Parathyroid adenoma (tissue), 2 donors: ENCODE results near the gene PRSS56.

Experiments used
- H2AFZ ChIP-seq: fragments of 300-600 bp; sonication (generic); one replicate; pipeline ENCODE4 v1.7.0; 2017; ENCODE audit warnings: antibody characterized with exemption, mild to moderate bottlenecking
- H3K27ac ChIP-seq: fragments of 300-600 bp; sonication (generic); one replicate; pipeline ENCODE4 v1.7.0; 2017
- H3K27me3 ChIP-seq: fragments of 300-600 bp; sonication (generic); one replicate; pipeline ENCODE4 v1.7.0; 2017; ENCODE audit warnings: low read length; ENCODE audit not compliant: control insufficient read depth, insufficient read depth
- H3K36me3 ChIP-seq: fragments of 300-600 bp; sonication (generic); one replicate; pipeline ENCODE4 v1.7.0; 2017; ENCODE audit warnings: low read length; ENCODE audit not compliant: control insufficient read depth, insufficient read depth
- H3K4me1 ChIP-seq: fragments of 300-600 bp; sonication (generic); one replicate; pipeline ENCODE4 v1.7.0; 2017; ENCODE audit warnings: control low read depth
- H3K4me2 ChIP-seq: fragments of 300-600 bp; sonication (generic); one replicate; pipeline ENCODE4 v1.7.0; 2017; ENCODE audit warnings: low read length
- H3K4me3 ChIP-seq: fragments of 300-600 bp; sonication (generic); one replicate; pipeline ENCODE4 v1.7.0; 2017; ENCODE audit warnings: low read depth, low read length
- H3K79me2 ChIP-seq: fragments of 300-600 bp; sonication (generic); one replicate; pipeline ENCODE4 v1.7.0; 2017; ENCODE audit warnings: control low read depth
- H3K9ac ChIP-seq: fragments of 300-600 bp; sonication (generic); one replicate; pipeline ENCODE4 v1.7.0; 2017; ENCODE audit warnings: mild to moderate bottlenecking
- H3K9me3 ChIP-seq: fragments of 300-600 bp; sonication (generic); one replicate; pipeline ENCODE4 v1.7.0; 2017; ENCODE audit warnings: low read length; ENCODE audit not compliant: control insufficient read depth
- TF ChIP-seq, protein P1 (sequence below): fragments of 300-600 bp; sonication (generic); IDR thresholded peaks from one replicate; pipeline ENCODE4 v1.7.0; 2017; ENCODE audit warnings: antibody characterized with exemption, mild to moderate bottlenecking
- donor health status: primary hyperparathyroidism.

PRSS56 gene

DNA sequence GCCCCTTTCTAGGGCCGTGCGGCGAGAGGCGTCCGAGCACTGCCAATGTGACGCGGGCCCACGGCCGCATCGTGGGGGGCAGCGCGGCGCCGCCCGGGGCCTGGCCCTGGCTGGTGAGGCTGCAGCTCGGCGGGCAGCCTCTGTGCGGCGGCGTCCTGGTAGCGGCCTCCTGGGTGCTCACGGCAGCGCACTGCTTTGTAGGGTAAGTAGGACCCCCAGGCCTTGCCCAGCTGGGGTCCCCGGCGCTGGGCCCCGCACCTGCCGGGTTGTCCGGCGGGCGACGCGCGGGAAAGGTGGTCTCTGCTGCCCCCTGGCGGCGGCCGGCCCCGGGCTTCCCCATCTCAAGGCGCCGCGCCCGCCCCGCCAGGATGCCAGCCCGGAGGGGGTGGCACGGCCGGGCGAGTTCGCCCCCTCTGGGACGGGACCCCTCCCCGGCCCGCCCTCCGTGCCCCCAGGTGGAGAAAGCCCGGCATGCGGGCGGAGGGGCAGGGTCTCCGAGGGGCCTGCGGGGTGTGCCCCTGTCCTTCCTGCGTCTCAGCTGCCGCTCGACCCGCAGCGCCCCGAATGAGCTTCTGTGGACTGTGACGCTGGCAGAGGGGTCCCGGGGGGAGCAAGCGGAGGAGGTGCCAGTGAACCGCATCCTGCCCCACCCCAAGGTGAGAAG is 1.9 kb downstream of the PRSS56 start:
- H3K4me2 ChIP-seq: peak overlapping the region; percentile 72
- no peak overlapping the region for H3K9ac ChIP-seq
- no peaks in the 10 kb centered on the region for H3K9me3 ChIP-seq
- TF ChIP-seq, protein P1, sequence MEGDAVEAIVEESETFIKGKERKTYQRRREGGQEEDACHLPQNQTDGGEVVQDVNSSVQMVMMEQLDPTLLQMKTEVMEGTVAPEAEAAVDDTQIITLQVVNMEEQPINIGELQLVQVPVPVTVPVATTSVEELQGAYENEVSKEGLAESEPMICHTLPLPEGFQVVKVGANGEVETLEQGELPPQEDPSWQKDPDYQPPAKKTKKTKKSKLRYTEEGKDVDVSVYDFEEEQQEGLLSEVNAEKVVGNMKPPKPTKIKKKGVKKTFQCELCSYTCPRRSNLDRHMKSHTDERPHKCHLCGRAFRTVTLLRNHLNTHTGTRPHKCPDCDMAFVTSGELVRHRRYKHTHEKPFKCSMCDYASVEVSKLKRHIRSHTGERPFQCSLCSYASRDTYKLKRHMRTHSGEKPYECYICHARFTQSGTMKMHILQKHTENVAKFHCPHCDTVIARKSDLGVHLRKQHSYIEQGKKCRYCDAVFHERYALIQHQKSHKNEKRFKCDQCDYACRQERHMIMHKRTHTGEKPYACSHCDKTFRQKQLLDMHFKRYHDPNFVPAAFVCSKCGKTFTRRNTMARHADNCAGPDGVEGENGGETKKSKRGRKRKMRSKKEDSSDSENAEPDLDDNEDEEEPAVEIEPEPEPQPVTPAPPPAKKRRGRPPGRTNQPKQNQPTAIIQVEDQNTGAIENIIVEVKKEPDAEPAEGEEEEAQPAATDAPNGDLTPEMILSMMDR: peak; percentile 84
- peaks cover 3% of the 10 kb centered on the region for H3K27me3 ChIP-seq
- peak overlapping the region; percentile 68 for H2AFZ ChIP-seq
- no peak overlapping the region for H3K27ac ChIP-seq
- no peaks in the 10 kb centered on the region for H3K79me2 ChIP-seq
- H3K4me3 ChIP-seq: no peak overlapping the region
- H3K4me1 ChIP-seq: no peaks in the 10 kb centered on the region
- no peaks in the 10 kb centered on the region for H3K36me3 ChIP-seq

DNA sequence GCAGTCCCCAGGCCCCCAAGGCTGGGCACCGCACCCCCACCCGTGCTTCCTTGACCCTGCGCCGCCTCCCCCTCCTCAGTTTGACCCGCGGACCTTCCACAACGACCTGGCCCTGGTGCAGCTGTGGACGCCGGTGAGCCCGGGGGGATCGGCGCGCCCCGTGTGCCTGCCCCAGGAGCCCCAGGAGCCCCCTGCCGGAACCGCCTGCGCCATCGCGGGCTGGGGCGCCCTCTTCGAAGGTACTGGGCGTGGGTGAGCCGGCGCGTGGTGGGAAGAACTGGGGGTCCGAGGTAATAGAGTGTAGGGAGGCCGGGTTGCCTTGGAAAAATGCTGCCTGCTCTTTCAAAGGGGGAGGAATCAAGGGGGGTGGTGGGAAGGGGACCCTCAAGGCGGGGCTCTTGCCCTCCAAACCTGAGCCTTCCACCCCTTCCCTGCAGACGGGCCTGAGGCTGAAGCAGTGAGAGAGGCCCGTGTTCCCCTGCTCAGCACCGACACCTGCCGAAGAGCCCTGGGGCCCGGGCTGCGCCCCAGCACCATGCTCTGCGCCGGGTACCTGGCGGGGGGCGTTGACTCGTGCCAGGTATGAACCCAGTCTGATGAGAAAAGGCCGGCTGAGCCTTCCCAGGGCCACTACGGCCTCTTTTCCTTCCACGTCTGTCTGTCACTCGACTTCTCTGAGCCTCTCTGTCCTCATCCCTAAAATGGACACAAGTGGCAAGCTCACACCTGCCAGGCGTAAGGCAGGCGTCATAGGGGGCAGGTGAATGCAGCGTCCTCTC is 2.6 kb downstream of the PRSS56 start:
- H3K9ac ChIP-seq: no peak overlapping the region
- no peak overlapping the region for H3K4me2 ChIP-seq
- TF ChIP-seq, protein P1: no peak
- H3K27ac ChIP-seq: no peak overlapping the region
- no peaks in the 10 kb centered on the region for H3K4me1 ChIP-seq
- H3K79me2 ChIP-seq: no peaks in the 10 kb centered on the region
- peaks cover 3% of the 10 kb centered on the region for H3K27me3 ChIP-seq
- H3K4me3 ChIP-seq: no peak overlapping the region
- H2AFZ ChIP-seq: no peak overlapping the region
- no peaks in the 10 kb centered on the region for H3K9me3 ChIP-seq
- H3K36me3 ChIP-seq: no peaks in the 10 kb centered on the region

DNA sequence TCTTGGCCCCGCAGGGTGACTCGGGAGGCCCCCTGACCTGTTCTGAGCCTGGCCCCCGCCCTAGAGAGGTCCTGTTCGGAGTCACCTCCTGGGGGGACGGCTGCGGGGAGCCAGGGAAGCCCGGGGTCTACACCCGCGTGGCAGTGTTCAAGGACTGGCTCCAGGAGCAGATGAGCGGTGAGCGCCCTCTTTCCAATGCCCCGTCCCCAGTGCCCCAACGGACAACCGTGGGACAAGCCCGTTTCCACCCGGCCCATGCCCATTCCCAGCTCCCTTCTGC is 3.2 kb downstream of the PRSS56 start:
- H3K4me3 ChIP-seq: no peak overlapping the region
- H3K27me3 ChIP-seq: peaks cover 3% of the 10 kb centered on the region
- H3K4me2 ChIP-seq: no peak overlapping the region
- H3K27ac ChIP-seq: no peak overlapping the region
- no peaks in the 10 kb centered on the region for H3K79me2 ChIP-seq
- no peak overlapping the region for H3K9ac ChIP-seq
- TF ChIP-seq, protein P1: no peak
- no peaks in the 10 kb centered on the region for H3K36me3 ChIP-seq
- no peaks in the 10 kb centered on the region for H3K9me3 ChIP-seq
- no peaks in the 10 kb centered on the region for H3K4me1 ChIP-seq
- no peak overlapping the region for H2AFZ ChIP-seq

DNA sequence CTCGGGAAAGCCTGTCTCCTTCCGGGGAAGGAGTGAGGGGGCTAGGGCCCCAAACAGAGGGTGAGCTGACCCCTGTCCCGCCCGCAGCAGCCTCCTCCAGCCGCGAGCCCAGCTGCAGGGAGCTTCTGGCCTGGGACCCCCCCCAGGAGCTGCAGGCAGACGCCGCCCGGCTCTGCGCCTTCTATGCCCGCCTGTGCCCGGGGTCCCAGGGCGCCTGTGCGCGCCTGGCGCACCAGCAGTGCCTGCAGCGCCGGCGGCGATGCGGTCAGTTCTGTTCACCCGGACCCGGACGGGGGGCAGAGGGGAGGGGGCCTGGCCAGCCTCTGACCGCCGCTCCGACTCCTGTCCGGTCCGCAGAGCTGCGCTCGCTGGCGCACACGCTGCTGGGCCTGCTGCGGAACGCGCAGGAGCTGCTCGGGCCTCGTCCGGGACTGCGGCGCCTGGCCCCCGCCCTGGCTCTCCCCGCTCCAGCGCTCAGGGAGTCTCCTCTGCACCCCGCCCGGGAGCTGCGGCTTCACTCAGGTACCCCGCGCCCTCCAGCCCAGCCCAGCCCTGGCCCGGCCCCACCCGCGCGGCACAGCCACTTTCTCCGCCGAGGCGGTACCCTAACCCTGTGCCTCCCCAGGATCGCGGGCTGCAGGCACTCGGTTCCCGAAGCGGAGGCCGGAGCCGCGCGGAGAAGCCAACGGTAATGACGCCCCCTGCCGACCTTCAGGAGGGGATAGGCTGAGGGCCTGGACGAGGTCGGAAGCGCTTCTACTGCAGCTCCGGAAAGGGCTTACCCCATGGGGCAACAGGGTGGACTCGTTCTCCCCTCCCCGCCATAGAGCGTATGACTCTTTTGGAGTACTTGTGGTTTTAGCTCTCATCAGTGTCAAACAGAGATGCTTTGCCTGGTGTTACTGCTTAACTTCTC is 3.8 kb downstream of the PRSS56 start:
- Histone ChIP-seq H2AFZ (peak overlapping the region; percentile 38), H3K27me3 (peaks cover 3% of the 10 kb centered on the region), H3K9ac (no peak overlapping the region), H3K4me3 (no peak overlapping the region), H3K27ac (no peak overlapping the region), H3K4me2 (peak overlapping the region; percentile 22), H3K9me3 (no peaks in the 10 kb centered on the region), H3K36me3 (no peaks in the 10 kb centered on the region), H3K79me2 (no peaks in the 10 kb centered on the region), H3K4me1 (no peaks in the 10 kb centered on the region)
- TF ChIP-seq, protein P1: no peak
